Globus pallidus (tissue), 1 donor: Measurements from ENCODE around the gene PRMT1.
"Not testable (repeated sequence)": the region's sequence is repeated elsewhere in the genome, so short reads cannot be mapped to it uniquely, and the experiment has no call there.

Experiments used
- DNase-seq: peaks from one replicate; pipeline ENCODE4 v3.0.0-alpha.2; 2015; ENCODE audit warnings: low spot score

The PRMT1 gene

DNA sequence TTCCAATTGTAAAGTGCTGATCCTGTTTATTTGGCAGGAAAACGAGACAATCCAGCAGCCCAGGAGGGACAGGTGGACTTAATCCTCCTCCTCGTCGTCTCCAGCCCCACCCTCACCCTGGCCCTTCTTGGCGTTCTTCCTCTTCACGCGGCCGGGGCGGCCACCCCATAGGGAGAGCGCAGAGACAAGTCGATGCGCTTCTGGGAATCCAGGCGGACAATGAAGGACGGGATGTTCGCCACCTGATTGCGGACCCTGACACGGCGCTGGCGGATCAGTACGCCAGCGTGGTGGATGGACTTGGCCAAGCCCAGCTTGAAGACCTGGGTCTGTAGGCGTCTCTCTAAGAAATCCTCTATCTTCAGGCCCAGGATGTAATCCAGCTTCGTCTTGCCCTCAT, 42.3 kb downstream of the PRMT1 start:
- DNase-seq = not testable (repeated sequence)

DNA sequence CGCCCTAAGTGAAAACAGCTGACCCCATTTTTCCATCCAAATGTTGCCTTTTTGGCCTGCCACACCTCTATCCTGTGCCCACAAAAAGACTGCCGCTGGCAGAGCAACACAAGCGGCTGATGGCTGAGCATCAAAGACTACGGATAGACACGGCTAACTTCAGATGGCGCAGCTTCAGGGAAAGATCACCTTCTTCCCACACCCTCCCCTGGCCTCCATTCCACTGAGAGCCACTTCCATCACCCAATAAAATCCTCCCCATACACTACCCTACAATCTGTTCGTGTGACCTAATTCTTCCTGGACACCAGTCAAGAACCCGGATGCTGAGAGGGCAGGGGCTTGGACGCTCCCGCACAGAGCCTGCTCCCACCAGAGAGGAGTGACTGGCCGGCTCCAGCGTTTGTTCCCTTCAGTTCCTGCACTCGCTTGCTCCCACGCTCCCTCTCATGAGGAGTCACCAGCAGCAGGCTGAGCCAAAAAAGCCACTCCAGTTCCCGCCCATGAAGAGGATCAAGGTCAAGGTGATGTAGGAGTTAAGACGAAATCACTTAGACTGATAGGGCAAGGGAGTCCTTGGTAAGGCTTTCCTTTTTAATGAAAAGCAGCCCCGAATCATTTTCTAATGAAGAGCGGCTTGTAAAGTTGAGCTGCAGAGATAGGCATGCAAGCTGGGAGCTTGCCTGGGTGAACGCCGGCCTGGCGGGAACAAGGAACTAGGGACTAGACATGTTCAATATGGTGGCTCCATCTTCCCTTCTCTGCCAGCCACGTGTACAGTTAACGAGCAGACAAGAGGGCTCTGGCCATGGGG, 50.4 kb downstream of the PRMT1 start:
- DNase-seq = no peak

DNA sequence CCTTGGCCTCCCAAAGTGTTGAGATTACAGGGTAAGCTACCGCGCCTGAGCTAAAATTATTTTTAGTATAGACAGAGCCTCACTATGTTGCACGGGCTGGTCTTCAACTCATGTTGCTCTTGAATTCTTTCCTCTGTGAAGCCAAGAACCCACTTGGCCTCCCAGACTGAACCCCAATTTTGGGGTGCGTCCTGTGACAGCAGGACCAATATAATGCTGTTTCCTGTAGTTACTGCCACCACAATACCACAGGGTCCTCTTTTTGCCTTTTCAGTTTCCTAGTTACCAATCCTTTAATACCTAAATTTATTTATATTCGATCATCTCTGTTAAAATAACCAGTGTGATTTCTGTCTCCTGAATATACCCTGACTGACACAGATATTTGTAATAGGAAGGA, 53.1 kb downstream of the PRMT1 start:
- DNase-seq = no peak
